COR-L47 (cell line): ENCODE results near the gene CAMK2G.
"Not testable (repeated sequence)": the region's sequence is repeated elsewhere in the genome, so short reads cannot be mapped to it uniquely, and the experiment has no call there.

Experiments
- DNase-seq: peaks from one replicate; lab custom pipeline; 2025; lab: John Stamatoyannopoulos, UW

CAMK2G gene

DNA sequence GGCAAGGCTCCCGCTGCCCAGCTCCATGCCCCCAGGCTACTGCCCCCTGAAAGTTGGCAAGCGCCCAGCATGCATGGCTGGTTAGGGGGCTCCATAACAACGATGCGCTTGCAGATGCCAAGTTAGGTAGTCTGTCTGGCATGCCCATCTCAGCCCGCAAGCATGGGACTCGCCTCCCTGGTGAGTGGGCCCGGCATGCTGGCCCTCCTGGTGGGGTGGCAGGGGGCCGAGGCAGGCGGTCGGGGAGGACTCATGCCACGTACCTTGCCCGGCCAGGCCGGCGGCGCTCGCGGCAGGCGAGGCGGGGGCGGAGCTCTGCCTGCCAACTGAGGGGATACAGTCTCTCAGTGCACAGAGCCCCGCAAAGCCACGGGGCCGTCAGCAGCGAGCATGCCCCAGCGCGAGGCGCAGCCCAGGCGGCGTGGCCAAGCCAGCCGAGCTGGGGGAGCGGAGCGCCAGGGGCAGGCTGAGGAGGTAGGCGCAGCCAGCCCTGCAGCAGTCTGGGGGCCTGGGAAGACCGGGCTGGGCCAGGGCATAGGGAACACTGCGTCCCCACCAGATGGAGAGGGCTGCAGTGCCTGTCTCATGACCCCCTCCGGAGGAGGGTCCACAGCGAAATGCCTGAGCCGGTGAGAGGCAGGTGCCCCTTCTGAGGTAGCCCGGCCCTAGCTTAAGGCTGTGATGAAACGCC is 34.9 kb downstream of the CAMK2G start:
- DNase-seq, result no peak

DNA sequence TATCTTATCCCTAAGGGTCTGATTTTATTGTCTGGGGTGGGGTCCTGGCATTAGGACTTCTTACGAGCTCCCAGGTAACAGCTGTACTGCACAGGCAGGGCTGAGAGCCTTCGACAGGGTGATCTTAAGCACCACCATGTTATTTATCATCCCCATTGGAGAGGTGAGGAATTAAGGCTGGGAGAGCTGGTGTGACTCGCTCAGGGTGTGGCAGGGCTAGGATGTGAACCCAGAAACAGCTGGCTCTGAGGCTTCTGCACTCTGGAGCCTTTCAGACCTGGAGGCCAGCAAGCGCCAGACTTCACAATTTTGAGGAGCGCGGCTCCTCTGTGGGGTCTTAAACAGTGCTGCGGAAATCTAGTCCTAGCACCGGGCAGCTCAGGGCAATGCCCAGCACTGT is 35.5 kb downstream of the CAMK2G start:
- no peak for DNase-seq

DNA sequence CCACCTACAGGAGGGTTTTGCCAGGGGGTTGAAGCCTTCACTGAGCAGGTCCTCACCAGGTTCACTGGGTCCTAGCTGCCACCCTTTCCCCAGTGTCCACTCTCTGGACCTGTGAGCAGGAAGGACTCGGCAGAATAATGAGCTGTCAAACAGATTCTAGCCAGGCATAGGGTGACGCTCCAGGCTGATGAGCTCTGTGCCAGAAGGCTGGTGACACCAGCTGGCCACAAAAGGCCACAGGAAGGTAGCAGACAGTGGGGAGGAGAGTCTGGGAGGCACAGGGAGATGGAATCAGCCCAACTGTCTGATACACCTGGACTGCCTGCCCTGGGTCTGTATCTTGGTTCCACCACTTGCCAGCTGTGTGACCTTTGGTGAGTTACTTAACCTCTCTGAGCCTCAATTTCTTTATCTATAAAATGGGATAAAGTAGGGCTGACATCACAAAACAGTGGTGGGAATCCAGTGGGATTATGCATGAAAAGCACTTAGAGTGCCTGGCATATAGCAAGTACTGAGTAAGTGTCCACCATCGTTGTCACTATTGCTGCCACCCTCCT is 36.3 kb downstream of the CAMK2G start:
- no peak for DNase-seq

DNA sequence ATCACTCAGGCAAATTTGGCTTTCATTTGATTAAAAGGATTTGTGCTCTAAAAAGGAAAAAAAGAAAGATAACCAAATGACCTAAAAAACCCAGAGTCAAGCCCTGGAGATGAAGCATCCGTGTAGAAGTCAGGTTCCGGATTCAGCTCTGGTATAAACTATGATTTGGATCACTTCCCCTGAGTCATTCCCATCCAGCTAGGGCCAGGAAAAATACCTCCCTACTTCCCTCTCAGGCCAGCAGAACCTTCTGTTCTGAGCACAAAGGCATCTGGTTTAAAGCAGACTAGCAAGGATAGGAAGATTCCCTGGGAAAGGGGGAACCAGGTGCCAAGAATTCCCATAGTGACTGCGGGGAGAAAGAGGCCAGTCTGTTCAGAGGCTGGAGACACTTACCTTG is 37.3 kb downstream of the CAMK2G start:
- no peak for DNase-seq

DNA sequence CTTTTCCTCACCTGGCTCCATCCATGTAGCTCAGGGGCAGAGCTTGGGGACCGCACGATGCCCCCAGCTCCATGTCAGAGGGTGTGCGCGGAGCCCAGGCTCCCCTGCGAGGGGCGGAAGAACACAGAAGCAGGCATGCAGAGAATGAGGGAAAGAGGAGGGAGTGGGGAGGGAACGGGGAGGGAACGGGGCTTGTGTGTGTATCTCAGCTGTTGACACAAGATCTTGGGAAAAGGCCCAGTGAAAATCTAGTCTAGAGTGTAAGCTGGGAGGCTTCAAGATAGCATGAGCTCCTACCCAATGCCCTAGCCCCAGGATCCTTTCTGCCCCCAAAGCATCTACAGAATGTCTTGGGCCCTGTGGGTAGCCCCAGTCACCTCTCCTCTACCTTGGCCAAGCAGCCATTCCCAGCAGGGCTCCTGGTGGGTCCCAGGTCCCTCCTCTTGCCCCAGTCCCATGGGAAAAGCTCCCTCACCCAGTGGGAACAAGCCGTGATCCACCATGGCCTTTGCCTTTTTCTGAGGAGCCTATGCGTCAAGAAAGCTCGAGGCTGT is 37.9 kb downstream of the CAMK2G start:
- no peak for DNase-seq

DNA sequence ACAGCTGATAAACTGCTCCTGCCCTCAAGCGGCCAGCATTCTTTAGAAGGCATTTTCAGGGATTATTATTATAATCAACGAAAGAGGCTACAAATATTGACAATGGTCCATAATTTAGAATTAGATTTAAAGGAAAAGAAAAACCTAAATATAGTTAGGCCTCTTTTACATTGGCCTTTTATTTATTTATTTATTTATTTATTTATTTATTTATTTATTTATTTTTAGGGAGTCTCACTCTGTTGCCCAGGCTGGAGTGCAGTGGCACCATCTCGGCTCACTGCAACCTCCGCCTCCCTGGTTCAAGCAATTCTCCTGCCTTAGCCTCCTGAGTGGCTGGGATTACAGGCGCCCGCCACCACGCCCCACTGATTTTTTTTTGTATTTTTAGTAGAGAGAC is 45.3 kb downstream of the CAMK2G start:
- DNase-seq, result not testable (repeated sequence)

DNA sequence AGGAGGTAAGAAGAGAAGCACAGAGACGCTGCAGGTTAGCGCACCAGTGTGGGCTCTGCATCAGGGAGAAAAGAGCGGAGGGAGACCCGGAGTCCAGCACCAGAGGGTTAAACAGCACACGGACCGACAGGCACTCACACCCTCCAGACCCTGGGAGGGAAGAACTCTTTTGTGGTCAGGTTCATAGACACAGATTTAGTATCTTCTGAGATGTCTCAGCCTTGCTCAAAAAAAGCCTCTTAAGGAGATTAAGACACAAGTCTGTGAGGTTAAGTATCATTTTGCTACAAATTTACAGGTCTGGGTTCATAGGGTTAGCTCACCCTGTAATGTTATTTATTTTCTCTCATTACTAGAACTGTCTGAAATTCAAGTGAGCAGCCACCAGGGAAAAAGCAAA is 46.2 kb downstream of the CAMK2G start:
- DNase-seq, result no peak

DNA sequence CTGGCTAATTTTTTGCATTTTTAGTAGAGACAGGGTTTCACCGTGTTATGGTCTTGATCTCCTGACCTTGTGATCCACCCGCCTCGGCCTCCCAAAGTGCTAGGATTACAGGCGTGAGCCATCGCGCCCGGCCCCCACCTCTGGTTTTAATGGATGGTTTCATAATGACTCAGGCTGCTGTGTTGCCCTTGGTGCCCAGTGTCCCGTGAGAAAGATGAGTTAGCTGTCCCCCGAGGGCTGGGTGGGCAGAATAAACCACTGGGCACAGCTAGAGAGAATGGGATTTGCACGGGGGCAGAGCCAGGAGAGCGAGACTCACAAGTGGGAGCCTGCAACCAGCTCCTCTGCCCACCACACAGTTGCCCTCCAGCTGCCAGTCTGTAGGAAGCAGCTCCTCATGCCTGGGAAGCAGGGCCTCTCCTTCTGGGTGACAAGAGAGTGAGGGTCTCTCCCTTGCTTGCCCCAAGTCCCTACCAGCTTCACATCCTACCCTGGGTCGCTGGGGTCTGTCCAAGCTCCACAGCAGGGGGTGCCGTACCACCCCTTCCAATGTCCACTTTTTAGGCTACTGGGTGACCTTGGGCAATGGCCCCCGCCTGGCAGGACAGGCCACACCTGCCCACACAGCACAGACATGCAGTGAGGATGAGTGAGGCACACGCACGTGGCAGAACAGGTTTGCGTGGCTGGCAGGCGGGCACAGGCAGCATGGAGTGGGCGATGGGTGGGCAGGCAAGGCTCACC is 46.8 kb downstream of the CAMK2G start:
- DNase-seq, result no peak

DNA sequence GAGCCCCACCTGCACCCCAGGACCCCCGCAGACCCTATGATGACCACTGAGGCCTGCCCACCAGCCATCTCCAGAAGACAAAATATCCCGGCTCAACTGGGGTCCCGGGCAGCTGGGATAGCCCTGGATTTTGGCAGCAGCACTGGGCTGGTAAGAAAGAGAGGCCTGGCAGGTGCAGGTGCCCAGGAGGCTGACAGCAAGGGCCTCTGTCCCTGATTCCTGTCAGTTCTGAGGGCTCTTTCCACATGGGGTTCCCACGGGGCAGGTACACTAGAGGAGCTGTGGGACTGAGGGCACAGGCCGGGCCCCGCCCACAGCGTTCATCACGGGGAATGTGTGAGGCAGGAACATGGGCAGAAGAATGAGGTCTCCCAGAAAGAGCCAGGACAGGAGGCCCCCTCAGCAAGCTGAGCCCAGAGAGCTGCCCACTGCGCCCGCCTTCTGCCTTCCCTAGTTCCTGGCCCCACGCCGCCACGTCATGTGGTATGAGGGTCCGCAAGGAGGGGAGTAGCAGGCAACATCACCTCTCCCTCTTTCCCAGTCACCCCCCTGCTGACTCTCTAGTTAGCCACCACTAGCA is 50.1 kb downstream of the CAMK2G start:
- DNase-seq, result no peak

DNA sequence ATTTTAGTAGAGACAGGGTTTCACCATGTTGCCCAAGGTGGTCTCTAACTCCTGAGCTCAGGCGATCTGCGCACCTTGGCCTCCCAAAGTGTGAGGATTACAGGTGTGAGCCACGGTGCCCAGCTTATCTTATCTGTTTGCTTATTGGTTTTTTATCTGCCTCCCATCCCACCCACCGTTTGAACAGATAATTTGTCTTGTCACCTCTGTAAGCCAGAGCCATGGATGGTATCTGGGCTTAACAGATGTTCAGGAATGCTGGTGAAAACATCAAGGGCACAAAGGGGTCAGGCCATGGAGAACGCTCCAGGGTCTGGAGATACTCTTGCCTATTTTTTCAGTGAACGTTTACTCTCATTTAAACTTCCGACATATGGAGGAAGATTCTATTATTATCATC is 51.0 kb downstream of the CAMK2G start:
- no peak for DNase-seq

DNA sequence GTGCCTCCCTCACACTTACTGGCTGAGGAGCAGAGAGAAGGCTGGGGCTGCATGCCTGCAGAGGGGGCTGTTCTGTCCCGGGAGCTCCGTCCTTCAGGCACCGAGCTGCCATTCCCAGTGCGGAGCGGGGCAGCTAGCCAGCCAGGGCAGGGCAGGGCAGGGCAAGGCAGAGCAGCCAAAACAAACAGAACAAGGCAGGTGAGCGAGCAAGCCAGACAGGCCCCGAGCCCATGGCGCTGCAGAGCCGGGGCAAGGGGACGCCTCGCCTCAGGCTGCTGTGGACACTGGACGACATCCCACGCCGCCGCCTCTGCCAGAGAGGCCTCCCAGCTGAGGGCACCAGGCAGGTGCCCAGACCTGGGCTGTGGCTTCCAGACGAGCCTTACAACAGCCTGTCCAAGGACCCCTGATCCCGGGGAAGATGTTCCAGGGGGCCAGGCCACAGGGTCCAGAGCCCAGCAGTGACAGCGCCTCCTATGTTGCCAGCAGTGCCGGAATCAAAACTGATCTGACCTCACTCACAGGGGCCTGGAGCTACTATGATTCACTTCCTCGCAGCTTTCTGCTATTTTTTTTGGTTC is 54.8 kb downstream of the CAMK2G start:
- DNase-seq, result no peak

DNA sequence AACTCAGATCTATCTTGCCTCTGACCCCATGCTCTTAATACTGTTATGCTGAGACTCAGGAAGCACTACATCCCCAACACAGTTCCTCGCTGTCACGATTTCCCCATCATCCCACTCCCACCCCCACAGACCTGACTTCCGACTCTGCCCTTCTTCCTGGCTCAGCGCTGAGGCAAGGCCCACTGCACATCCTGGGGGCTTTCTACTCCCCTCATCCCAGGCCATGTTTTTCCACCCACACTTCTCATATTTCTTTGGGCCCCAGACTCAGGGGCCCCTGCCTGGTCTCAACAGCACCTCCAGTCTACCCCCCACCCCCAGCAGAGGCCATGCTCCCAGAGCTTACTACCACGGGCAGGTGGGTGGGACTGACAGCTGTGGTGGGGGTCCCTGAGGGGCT is 55.3 kb downstream of the CAMK2G start:
- no peak for DNase-seq

DNA sequence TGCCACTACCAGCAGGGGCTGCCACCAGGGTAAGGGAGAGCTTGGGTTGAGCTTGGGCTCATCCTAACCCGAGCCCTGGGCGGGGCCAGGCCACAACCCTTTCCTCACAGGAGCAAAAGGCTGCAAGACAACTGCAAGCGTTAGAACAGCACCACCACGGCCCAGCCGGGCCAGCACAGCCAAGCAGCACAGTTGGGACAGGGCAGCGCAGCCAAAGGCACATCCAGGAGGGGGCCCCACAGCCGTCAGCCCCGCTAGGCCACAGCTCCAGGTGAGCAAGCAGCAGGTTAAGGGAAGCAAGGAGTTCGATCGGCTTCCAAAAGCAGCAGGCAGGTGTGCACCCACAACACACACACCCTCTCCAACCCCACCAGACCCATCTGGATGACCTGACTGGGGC is 56.0 kb downstream of the CAMK2G start:
- DNase-seq, result no peak

DNA sequence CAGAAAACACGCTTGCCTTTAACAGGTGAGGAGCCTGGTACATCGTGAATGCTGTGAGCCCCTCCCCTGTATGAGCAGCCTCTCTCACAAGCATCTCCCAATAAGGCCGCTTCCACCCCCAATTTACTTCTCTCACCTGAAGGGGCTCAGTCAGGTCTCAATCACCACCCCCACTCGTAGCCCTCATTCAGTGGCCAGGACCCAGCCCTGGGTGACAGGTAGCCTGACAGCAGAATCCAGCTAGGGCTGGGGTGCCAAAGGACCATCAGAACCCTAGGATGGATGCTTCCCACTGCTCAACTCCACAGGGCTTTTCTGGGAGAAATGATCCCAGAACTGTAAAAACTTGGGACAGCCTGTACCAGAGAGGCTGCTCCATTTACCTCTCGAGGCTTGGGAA is 56.5 kb downstream of the CAMK2G start:
- no peak for DNase-seq

DNA sequence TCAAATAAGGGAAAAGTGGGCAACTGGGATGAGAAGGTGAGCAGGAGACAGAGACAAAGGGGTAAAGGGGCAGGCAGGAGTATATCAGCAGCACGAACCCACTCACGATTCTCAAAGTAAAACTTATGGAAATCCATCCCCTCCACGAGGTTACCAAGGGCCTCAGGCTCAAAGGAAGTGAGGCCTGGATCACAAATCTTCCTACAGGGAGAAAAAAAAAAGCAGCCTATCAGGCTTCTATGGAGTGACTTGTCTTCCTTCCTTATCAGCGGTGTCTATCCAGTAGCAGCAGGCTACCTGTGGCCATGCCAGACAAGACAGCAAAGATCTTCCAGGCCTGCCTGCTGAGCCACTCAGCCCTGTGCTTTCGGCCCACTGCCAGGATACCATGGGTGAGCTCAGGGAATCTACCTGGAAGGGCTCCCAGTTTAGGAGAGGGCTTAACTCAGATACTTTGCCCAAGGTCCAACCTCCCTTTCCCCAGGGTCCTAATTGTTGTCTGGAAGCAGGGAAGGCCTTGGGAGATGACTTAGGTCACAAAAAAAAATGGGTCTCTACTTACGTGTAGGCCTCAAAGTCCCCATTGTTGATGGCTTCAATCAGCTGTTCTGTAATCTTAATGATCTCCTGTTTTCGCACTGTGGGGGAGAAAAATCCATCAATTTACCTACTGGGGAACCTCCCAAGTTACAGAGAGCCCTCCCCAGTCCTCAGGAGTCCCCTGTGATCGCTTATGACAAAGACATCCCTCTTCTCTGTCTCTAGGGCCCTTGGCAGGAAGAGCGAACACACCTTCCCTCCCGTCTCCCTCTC is 57.2 kb downstream of the CAMK2G start:
- DNase-seq, result no peak

DNA sequence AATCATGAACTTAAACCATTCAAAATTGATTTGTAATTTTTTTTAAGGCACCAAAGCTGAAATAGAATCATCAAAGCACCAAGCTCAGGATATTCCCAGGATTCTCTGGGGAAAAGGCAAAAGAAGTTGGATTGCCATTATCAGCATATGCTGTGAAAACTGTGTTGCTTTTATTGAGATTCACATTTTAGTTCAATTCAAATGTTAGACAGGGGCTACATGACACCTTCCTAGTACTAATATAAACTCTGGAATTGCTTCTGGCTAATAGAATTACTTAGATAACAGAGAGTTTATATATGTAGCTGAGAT is 58.7 kb downstream of the CAMK2G start:
- no peak for DNase-seq

DNA sequence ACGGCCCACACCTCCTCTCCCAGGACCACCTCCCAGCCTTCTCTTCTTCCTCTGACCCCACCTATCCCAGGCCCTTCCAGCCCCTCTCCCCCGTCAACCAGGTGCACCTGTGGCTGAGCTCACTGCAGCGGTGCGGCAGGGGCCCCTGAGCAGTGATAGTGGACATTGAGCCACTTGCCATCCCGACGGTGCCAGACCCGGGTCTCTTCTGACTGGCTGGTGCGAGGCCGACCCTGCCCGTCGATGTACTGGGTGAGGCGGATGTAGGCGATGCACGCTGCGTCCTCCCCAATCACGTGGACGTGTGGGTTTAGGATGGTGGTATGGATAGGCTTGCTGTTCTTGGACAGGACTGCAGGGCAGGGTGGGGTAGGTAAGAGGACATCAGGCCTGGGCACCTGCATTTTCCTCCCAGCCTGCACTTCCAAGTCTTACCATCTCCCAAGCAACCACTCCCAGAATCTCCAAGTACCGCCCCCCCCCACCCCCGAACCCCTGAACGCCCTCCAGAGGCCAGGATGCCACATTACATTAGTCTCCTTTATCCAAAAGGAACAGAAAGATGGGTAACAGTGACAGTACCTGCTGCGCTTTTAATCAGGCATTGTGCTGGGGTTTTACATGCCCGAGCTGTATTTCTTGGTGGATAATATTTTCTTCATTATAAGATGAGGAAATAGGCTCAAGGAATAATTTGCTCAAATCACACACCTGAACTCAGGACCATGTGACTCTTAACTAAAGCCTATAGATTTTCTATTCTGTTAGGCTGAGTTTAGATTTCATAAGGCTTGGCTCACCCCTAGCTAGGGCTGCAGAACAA is 59.2 kb downstream of the CAMK2G start:
- no peak for DNase-seq

DNA sequence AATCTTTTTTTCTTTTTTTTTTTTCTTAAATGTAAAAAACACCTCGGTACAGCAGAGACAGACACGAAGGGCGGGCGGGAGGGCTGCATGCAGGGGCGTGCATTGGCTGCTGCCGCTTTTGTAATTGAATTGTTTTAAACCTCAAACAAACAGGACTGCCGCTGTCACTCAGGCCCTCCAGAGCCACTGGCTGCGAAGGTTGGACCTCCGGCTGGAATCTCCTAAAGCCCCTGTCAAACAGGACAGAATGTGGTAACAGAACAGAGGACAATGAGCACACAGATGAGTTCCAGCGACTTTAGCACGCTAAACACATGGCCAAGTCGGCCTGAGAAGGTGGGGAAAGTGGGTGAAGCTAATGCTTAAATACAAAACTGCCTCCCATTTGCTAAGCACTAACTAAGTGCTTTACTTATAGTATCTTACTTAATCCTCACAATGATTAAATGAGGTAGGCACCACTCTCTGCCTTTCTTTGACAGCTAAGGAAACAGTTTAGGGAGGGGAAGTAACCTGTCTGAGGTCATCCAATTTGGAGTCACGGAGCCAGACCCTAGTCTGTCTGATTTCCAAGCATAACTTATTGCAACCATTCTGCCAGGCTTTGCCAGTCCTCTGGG is 60.0 kb downstream of the CAMK2G start:
- DNase-seq, result no peak

DNA sequence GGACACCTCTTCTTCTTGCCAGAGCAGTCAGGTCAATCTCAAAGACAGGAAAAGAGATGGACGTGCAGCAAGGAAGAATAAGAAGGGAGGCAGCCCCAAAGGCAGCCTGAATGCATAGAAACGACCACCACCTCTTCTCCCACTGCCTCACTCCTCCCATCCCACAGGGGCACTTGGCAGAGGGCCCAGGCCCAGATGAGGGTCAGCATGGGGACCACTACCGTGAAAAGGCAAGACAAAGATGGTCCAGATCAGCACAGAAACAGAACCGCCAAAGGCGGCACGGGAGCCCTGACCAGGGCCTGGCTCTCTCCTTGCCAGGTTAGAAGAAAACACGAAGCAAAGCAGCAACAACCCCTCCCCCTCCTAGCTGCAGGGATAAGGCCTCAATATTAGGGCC is 61.0 kb downstream of the CAMK2G start:
- DNase-seq, result no peak

DNA sequence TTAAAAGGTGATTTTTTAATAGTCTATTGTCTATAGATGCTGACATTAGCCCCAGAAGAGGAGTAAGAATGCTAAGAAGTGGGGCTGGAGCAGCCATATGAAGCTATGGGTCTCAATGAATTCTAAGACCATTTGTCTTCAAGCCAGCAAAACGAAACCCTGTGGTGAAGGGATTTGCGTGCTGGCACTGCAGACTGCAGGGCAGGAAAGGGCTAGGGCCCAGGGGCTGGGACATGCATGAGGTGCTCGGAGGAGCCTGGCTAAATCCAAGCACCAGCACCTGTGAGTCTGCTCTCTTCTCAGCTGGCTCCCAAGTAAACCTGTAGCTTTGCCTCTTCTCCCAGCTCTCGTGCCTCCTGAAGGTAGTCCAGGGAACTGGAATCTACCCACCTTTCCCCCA is 61.7 kb downstream of the CAMK2G start:
- no peak for DNase-seq
